Measurements from ENCODE around the gene ASXL2. TPM values are rescaled to one million over a fixed set of nuclear protein-coding genes. Genes with fewer than 3 reads are reported as not detected.

Gene ASXL2
- total and polyA plus RNA-seq, 9 donors, result 8.0 to 14.9 (median 12.1) TPM

GRCh38 chr2:25808006-25808383 is 70.3 kb downstream of the ASXL2 start:
- Histone ChIP-seq H3K27me3 (ENCODE audit: control insufficient read depth, insufficient read depth, low read length) (no peaks in the 10 kb centered on the region), H3K4me1 (ENCODE audit: control insufficient read depth, insufficient read depth, low read length) (no peaks in the 10 kb centered on the region), H3K4me3 (ENCODE audit: low read length) (no peak overlapping the region), H3K27ac (ENCODE audit: low read length) (no peak overlapping the region), H3K36me3 (ENCODE audit: control insufficient read depth, insufficient read depth, low read length) (peaks cover 23% of the 10 kb centered on the region), H3K9me3 (replicated peaks; ENCODE audit: control insufficient read depth, low read depth, low read length) (no peaks in the 10 kb centered on the region)
- WGBS (ENCODE audit: insufficient coverage), result no CpG with 5 or more reads among the region's 2 CpGs
- DNase-seq, result no peak

GRCh38 chr2:25806941-25807340 is 71.3 kb downstream of the ASXL2 start:
- no CpG with 5 or more reads among the region's 1 CpG for WGBS (ENCODE audit: insufficient coverage)
- Histone ChIP-seq H3K27me3 (ENCODE audit: control insufficient read depth, insufficient read depth, low read length) (no peaks in the 10 kb centered on the region), H3K36me3 (ENCODE audit: control insufficient read depth, insufficient read depth, low read length) (peaks cover 23% of the 10 kb centered on the region), H3K27ac (ENCODE audit: low read length) (no peak overlapping the region), H3K9me3 (replicated peaks; ENCODE audit: control insufficient read depth, low read depth, low read length) (no peaks in the 10 kb centered on the region), H3K4me1 (ENCODE audit: control insufficient read depth, insufficient read depth, low read length) (no peaks in the 10 kb centered on the region), H3K4me3 (ENCODE audit: low read length) (no peak overlapping the region)
- no peak for DNase-seq

- H3K9me3 ChIP-seq (replicated peaks; ENCODE audit: control insufficient read depth, low read depth, low read length), result no peaks in the 10 kb centered on the region
- DNase-seq, result no peak
- H3K4me3 ChIP-seq (ENCODE audit: low read length), result no peak overlapping the region
- no peaks in the 10 kb centered on the region for H3K4me1 ChIP-seq (ENCODE audit: control insufficient read depth, insufficient read depth, low read length)
- H3K27me3 ChIP-seq (ENCODE audit: control insufficient read depth, insufficient read depth, low read length), result no peaks in the 10 kb centered on the region
- no CpG with 5 or more reads among the region's 2 CpGs for WGBS (ENCODE audit: insufficient coverage)
- H3K36me3 ChIP-seq (ENCODE audit: control insufficient read depth, insufficient read depth, low read length), result peaks cover 23% of the 10 kb centered on the region
- H3K27ac ChIP-seq (ENCODE audit: low read length), result no peak overlapping the region
Measured at GRCh38 chr2:25805987-25806386, 72.3 kb downstream of the ASXL2 start.

- Histone ChIP-seq H3K4me1 (ENCODE audit: control insufficient read depth, insufficient read depth, low read length) (no peaks in the 10 kb centered on the region), H3K36me3 (ENCODE audit: control insufficient read depth, insufficient read depth, low read length) (peaks cover 17% of the 10 kb centered on the region)
- WGBS (ENCODE audit: insufficient coverage), result 100% methylated on average over 1 of the region's 3 CpGs
Measured at GRCh38 chr2:25804338-25804737, 73.9 kb downstream of the ASXL2 start.

GRCh38 chr2:25799301-25799700 is 79.0 kb downstream of the ASXL2 start:
- Histone ChIP-seq H3K4me1 (ENCODE audit: control insufficient read depth, insufficient read depth, low read length) (no peaks in the 10 kb centered on the region), H3K27me3 (ENCODE audit: control insufficient read depth, insufficient read depth, low read length) (no peaks in the 10 kb centered on the region), H3K36me3 (ENCODE audit: control insufficient read depth, insufficient read depth, low read length) (peaks cover 24% of the 10 kb centered on the region), H3K4me3 (ENCODE audit: low read length) (no peak overlapping the region), H3K27ac (ENCODE audit: low read length) (no peak overlapping the region), H3K9me3 (replicated peaks; ENCODE audit: control insufficient read depth, low read depth, low read length) (no peaks in the 10 kb centered on the region)
- DNase-seq, result no peak
- WGBS (ENCODE audit: insufficient coverage), result no CpG with 5 or more reads among the region's 1 CpG

More at GRCh38 chr2:25804338-25804737, 73.9 kb downstream of the ASXL2 start:
- Histone ChIP-seq H3K27me3 (ENCODE audit: control insufficient read depth, insufficient read depth, low read length) (no peaks in the 10 kb centered on the region), H3K4me3 (ENCODE audit: low read length) (no peak overlapping the region), H3K27ac (ENCODE audit: low read length) (no peak overlapping the region), H3K9me3 (replicated peaks; ENCODE audit: control insufficient read depth, low read depth, low read length) (no peaks in the 10 kb centered on the region)
- no peak for DNase-seq

- Histone ChIP-seq H3K9me3 (replicated peaks; ENCODE audit: control insufficient read depth, low read depth, low read length) (no peaks in the 10 kb centered on the region), H3K27me3 (ENCODE audit: control insufficient read depth, insufficient read depth, low read length) (no peaks in the 10 kb centered on the region), H3K27ac (ENCODE audit: low read length) (no peak overlapping the region), H3K36me3 (ENCODE audit: control insufficient read depth, insufficient read depth, low read length) (peaks cover 14% of the 10 kb centered on the region), H3K4me1 (ENCODE audit: control insufficient read depth, insufficient read depth, low read length) (no peaks in the 10 kb centered on the region), H3K4me3 (ENCODE audit: low read length) (no peak overlapping the region)
- WGBS (ENCODE audit: insufficient coverage), result no CpG with 5 or more reads among the region's 5 CpGs
- DNase-seq, result no peak
Measured at GRCh38 chr2:25797620-25798488, 80.4 kb downstream of the ASXL2 start.

GRCh38 chr2:25794544-25795276 is 83.6 kb downstream of the ASXL2 start:
- Histone ChIP-seq H3K36me3 (ENCODE audit: control insufficient read depth, insufficient read depth, low read length) (peaks cover 12% of the 10 kb centered on the region), H3K4me1 (ENCODE audit: control insufficient read depth, insufficient read depth, low read length) (no peaks in the 10 kb centered on the region), H3K9me3 (replicated peaks; ENCODE audit: control insufficient read depth, low read depth, low read length) (no peaks in the 10 kb centered on the region), H3K27ac (ENCODE audit: low read length) (no peak overlapping the region), H3K27me3 (ENCODE audit: control insufficient read depth, insufficient read depth, low read length) (no peaks in the 10 kb centered on the region), H3K4me3 (ENCODE audit: low read length) (no peak overlapping the region)
- no peak for DNase-seq
- WGBS (ENCODE audit: insufficient coverage), result no CpG with 5 or more reads among the region's 4 CpGs

- Histone ChIP-seq H3K36me3 (ENCODE audit: control insufficient read depth, insufficient read depth, low read length) (peaks cover 7% of the 10 kb centered on the region), H3K4me3 (ENCODE audit: low read length) (no peak overlapping the region), H3K27ac (ENCODE audit: low read length) (no peak overlapping the region), H3K27me3 (ENCODE audit: control insufficient read depth, insufficient read depth, low read length) (no peaks in the 10 kb centered on the region), H3K9me3 (replicated peaks; ENCODE audit: control insufficient read depth, low read depth, low read length) (no peaks in the 10 kb centered on the region), H3K4me1 (ENCODE audit: control insufficient read depth, insufficient read depth, low read length) (no peaks in the 10 kb centered on the region)
- no CpG with 5 or more reads among the region's 5 CpGs for WGBS (ENCODE audit: insufficient coverage)
- DNase-seq, result no peak
Measured at GRCh38 chr2:25790074-25790790, 88.1 kb downstream of the ASXL2 start.

- Histone ChIP-seq H3K27me3 (ENCODE audit: control insufficient read depth, insufficient read depth, low read length) (no peaks in the 10 kb centered on the region), H3K9me3 (replicated peaks; ENCODE audit: control insufficient read depth, low read depth, low read length) (no peaks in the 10 kb centered on the region), H3K4me1 (ENCODE audit: control insufficient read depth, insufficient read depth, low read length) (no peaks in the 10 kb centered on the region), H3K27ac (ENCODE audit: low read length) (no peak overlapping the region), H3K36me3 (ENCODE audit: control insufficient read depth, insufficient read depth, low read length) (peaks cover 7% of the 10 kb centered on the region), H3K4me3 (ENCODE audit: low read length) (no peak overlapping the region)
- no peak for DNase-seq
- WGBS (ENCODE audit: insufficient coverage), result no CpG with 5 or more reads among the region's 3 CpGs
Measured at GRCh38 chr2:25788457-25788856, 89.8 kb downstream of the ASXL2 start.

- H3K4me1 ChIP-seq (ENCODE audit: control insufficient read depth, insufficient read depth, low read length), result no peaks in the 10 kb centered on the region
- H3K36me3 ChIP-seq (ENCODE audit: control insufficient read depth, insufficient read depth, low read length), result peaks cover 9% of the 10 kb centered on the region
- H3K4me3 ChIP-seq (ENCODE audit: low read length), result no peak overlapping the region
- DNase-seq, result no peak
- 84% methylated on average over 2 of the region's 2 CpGs for WGBS (ENCODE audit: insufficient coverage)
- no peaks in the 10 kb centered on the region for H3K27me3 ChIP-seq (ENCODE audit: control insufficient read depth, insufficient read depth, low read length)
- no peak overlapping the region for H3K27ac ChIP-seq (ENCODE audit: low read length)
- no peaks in the 10 kb centered on the region for H3K9me3 ChIP-seq (replicated peaks; ENCODE audit: control insufficient read depth, low read depth, low read length)
Measured at GRCh38 chr2:25787020-25787419, 91.3 kb downstream of the ASXL2 start.

All from muscle of leg (tissue), 11 donors.